HG02759 (cell line): ENCODE measurements around the gene ZSWIM2.
"Not testable (repeated sequence)": the region's sequence is repeated elsewhere in the genome, so short reads cannot be mapped to it uniquely, and the experiment has no call there.

ENCODE experiments used
- ATAC-seq: cut with Tn5 transposase; IDR thresholded peaks from one replicate; pipeline ENCODE4 v1.9.1; 2021; ENCODE audit warnings: mild to moderate bottlenecking, moderate library complexity; ENCODE audit not compliant: unreplicated experiment

ZSWIM2 gene

DNA sequence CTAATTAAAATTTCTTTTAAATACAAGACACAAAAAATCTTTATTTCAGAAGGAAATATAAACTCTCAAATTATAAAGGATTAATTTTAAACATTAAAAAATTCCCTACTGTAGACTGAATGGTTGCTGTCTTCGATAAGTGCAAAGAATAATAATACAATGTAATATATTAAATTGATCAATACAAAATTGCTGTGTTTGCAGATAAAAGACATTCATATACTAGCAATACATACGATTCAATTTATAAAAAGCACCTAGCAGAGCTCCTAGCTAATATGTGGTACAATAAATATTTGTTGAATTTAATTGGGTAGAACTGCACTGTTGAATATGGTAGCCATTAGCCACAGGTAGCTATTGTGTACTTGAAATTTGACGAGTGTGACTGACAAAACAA lies 6.6 kb downstream of the ZSWIM2 start:
- ATAC-seq: no peak

DNA sequence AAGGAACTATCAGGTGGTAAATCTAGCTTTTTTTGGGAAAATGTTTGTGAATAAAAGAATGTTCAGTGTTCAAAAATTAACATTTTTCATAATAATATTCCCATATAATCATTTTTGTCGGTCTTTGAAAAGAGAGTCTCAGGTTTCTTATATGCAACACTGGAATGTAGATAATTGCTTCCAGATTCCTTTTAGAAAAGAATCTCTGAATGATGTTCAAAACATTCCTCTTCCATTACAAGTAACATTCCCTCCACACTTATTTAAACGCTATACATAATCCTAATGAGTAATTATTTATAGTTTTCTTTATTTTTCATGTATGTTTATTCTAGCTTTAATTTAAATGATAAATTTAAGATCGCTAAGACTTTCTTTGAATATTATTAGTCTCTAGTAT lies 7.0 kb downstream of the ZSWIM2 start:
- ATAC-seq: no peak

DNA sequence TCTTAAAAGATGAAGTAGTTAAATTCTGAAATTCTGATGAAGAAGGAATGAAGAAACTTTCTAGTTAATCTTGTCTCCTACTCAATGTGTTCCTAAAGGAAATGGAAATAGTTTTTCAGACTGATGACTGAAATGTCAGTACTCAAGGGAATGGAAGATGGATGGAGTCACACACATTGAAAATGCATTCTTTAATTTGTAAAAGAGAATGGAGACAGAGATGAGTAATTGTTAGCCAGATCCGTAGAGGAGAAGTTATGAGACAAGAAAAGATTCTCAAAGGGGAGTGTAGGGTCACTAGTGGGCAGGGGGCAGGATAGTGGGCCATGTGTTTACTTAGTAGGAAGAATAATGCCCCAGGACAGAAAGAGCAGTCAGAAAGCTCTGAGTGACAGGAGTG lies 13.3 kb downstream of the ZSWIM2 start:
- no peak for ATAC-seq

DNA sequence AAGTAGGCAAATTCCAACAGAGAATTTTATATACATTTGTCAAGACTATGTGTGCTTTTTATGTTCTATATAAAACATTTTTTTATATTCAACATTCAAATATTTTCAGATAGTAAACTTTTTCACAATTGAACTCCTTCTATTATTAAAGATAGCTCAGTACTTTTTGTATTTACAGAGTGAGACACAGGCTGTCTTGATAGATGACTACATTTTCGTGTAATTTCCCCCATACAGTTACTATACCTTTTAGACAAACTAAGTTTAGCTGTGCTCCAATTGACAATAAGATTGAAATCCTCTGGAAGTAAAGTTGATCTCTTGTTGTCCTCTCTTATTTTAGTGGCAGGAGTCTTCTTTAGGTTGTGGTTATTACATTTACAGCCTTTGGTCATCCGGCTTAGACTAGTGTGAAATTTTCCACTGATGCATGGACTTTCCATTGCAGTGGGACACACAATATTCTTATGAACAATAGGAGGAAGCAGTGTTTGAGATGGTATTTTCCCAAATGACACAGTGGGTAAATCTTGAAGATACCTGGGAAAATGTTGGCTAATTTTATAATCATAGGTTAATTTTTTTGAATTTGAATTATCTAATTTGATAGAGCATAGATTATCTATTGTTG lies 21.0 kb downstream of the ZSWIM2 start:
- ATAC-seq: no peak

DNA sequence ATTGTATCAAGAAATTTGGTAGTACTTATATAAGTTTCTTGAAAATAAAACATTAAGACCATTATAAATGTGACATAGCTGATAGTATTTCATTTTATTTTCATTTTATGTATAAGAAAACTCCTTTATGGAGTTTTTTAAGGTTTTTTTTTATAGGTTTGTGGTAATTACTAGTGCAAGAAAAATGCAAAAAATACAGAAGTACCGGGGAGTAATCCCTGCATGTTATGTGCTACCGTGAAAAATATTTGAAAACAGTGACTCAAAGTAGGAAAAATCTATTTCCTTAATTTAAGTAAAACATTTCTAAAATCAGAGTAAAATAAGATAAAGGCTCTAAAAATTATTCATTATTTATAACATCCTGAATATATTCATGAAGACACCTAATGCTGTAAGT lies 21.6 kb downstream of the ZSWIM2 start:
- no peak for ATAC-seq

DNA sequence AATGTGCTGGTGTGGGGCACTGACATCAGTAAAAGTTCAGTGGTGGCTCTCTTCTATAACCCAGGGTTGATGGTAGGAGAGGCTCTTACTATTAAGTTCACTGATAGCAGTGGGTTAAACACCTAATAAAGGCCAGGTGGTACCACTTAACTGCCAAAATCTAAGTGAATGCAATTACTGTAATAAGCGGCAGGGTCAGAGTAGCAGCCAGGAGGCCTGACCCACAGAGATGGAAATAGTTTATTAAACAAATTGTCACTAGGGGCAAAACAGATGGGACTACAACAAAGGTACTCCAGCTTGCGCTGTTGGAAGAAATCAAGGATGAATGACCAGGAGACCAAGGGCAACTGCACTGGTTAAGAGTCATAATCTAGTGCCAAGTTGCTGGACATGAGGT lies 26.6 kb downstream of the ZSWIM2 start:
- no peak for ATAC-seq

DNA sequence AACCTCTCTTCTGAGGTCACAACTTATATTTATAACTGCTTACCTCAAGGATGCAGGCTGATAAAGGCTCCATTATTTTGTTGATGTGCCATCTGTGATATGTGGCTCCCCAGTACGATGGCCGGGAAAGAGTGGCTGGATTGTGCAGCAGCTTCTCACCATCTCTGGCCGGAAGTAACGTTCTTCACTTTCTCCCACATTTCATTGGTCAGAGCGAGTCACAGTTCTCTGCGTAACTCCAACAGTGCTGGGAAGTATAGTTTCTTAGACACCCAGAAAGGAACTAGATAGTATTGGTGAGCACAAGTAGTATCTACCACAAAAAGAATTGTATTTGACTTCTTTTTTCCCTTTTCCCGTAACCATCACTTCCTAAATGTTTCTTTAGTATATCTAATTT lies 28.7 kb downstream of the ZSWIM2 start:
- no peak for ATAC-seq

DNA sequence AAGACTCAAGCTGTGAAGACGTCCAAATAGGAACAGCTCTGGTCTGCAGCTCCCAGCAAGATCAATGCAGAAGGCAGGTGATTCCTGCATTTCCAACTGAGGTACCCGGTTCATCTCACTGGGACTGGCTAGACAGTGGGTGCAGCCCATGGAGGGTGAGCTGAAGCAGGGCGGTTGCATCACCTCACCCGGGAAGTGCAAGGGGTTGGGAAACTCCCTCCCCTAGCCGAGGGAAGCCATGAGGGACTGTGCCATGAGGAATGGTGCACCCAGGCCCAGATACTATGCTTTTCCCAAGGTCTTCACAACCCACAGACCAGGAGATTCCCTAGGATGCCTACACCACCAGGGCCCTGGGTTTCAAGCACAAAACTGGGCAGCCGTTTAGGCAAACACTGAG lies 37.2 kb downstream of the ZSWIM2 start:
- not testable (repeated sequence) for ATAC-seq

DNA sequence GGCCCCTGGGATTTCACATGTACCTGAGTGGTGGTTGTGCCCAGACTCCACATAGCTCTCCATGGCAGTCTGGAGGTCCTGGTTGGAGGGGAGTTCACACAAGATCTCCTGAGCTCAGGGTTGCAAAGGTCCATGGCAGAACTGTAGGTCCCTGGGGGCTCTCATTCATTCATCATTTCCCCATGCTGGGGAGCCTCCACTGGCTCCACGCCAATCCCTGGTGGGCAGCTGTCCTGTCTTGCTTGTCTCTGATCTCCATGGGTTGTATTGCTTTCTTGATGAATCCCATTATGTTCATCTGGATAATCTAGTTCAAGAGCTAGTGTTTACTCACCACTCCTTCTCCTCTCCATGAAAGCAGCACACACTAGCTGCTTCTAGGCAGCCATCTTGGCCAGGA lies 42.4 kb downstream of the ZSWIM2 start:
- ATAC-seq: no peak

DNA sequence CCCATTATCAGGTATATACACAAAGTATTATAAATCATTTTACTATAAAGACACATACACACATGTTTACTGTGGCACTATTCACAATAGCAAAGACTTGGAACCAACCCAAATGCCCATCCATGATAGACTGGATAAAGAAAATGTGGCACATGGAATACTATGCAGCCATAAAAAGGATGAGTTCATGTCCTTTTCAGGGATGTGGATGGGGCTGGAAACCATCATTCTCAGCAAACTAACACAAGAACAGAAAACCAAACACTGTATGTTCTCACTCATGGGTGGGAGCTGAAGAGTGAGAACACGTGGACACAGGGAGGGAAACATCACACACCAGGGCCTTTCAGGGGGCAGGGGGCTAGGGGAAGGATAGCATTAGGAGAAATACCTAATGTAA lies 50.4 kb downstream of the ZSWIM2 start:
- ATAC-seq: not testable (repeated sequence)

DNA sequence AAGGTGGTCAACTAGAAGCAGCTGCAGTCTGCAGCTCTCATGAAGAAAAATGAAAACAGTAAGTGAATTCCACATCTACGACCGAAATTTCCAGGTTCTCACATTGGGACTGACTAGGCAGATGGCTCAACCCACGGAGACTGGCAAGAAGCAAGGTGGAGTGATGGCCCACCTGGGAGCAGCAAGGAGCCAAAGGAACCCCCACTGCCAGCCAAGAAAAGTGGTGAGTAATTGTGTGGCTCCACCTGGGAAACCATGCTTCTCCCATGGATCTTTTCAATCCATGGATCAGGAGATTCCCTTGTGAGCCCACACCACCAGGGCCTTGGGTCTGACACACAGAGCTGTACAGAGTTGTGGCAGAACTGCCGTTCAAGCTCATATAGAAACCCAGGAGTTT lies 64.0 kb downstream of the ZSWIM2 start:
- no peak for ATAC-seq

DNA sequence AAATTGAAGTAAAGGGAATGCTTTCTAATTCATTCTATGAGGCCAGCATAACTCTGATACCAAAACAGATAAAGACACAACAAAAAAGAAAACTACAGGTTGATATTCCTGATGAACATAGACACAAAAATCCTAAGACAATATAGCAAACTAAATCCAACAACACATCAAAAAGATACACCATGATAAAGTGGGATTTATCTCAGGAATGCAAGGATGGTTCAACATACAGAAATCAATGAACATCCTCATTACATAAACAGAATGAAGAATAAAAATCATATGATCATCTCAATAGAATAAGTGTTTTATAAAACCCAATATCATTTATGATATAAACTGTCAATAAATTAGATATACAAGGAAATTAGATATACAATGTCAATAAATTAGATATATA lies 65.7 kb downstream of the ZSWIM2 start:
- no peak for ATAC-seq

DNA sequence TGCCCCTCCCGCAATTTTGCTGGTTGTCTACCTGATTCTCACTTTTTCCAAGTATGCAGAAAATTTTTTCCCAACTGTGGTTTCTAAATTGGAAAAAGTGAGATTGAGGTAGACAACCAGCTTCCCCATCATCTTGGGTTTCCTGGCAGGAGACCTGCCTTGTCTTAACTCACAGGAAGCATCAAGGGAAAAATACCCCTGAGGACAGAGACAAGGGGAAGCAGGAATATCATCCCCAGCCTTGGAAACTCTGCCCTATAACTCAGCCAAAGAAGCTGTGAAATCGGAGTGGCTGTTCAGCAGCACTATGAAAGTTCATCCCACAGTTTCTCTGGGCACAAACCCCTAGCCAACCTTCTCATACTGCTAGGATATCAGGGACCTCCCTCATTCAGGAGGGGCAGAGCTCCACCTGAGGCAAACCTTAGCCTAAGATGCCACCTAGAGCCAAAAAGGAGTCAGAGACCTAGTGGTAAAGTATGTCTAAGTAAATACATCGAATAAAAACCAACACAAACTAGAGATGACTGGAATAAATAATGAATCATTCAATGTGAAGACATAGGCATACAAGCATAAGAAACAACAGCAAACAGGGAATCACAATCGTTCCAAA lies 68.2 kb downstream of the ZSWIM2 start:
- no peak for ATAC-seq
